ENCODE data around the gene BCO1.
A peak's percentile ranks its signal among the peaks of the same experiment; 100 is the strongest.

The BCO1 gene

DNA sequence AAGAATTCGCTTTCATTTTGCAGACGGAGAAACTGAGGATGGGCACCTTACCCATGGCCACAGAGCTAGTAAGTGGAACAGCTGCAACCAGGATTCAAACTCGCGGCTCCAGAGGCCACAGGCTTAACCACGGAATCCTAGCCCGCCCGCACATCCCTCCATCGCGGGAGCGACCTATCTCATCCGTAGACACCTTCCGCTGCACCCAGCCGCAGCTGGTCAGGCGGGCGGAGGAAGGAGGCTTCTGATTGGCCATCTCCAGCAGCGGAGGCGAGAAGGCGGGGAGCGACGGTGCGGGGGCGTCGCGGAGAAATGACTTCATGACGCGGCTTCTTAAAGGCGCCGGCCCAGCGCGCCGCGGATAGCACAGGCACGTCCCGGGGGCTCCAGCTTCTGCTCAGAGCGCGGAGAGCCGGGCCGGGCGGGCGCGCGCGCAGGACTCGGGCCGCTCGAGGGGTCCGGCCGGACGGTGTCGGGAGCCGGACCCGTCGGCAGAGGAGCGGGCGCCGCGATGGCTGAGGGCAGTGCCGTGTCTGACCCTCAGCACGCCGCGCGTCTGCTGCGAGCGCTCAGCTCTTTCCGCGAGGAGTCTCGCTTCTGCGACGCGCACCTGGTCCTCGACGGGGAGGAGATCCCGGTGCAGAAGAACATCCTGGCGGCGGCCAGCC, 76.2 kb downstream of the BCO1 start, which contains the start of gene GAN (continued):
- TF ChIP-seq ZNF391 (tag by site-specific recombination; IDR thresholded peaks at IDR 0.05; ENCODE audit: borderline replicate concordance, low read depth), result 0 out of 2 replicates have a peak, but pooled peaks have one; percentile 16
- TF ChIP-seq SETDB1 (IDR thresholded peaks at IDR 0.05; ENCODE audit: insufficient read length, low read length), result no peak
- peak; percentile 91 for TF ChIP-seq ZXDB (tag by site-specific recombination; IDR thresholded peaks at IDR 0.05)
- TF ChIP-seq, protein P1, sequence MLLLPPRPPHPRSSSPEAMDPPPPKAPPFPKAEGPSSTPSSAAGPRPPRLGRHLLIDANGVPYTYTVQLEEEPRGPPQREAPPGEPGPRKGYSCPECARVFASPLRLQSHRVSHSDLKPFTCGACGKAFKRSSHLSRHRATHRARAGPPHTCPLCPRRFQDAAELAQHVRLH (tag by site-specific recombination; IDR thresholded peaks at IDR 0.05), result 0 out of 2 replicates have a peak, but pooled peaks have one; percentile 46
- TF ChIP-seq ZNF302 (tag by site-specific recombination; IDR thresholded peaks at IDR 0.05; ENCODE audit: low read depth), result no peak
- TF ChIP-seq ZBTB48 (tag by site-specific recombination; IDR thresholded peaks at IDR 0.05), result no peak
- TF ChIP-seq, protein P2, sequence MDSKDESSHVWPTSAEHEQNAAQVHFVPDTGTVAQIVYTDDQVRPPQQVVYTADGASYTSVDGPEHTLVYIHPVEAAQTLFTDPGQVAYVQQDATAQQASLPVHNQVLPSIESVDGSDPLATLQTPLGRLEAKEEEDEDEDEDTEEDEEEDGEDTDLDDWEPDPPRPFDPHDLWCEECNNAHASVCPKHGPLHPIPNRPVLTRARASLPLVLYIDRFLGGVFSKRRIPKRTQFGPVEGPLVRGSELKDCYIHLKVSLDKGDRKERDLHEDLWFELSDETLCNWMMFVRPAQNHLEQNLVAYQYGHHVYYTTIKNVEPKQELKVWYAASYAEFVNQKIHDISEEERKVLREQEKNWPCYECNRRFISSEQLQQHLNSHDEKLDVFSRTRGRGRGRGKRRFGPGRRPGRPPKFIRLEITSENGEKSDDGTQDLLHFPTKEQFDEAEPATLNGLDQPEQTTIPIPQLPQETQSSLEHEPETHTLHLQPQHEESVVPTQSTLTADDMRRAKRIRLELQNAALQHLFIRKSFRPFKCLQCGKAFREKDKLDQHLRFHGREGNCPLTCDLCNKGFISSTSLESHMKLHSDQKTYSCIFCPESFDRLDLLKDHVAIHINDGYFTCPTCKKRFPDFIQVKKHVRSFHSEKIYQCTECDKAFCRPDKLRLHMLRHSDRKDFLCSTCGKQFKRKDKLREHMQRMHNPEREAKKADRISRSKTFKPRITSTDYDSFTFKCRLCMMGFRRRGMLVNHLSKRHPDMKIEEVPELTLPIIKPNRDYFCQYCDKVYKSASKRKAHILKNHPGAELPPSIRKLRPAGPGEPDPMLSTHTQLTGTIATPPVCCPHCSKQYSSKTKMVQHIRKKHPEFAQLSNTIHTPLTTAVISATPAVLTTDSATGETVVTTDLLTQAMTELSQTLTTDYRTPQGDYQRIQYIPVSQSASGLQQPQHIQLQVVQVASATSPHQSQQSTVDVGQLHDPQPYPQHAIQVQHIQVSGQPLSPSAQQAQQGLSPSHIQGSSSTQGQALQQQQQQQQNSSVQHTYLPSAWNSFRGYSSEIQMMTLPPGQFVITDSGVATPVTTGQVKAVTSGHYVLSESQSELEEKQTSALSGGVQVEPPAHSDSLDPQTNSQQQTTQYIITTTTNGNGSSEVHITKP (tag by site-specific recombination; IDR thresholded peaks at IDR 0.05), result peak; percentile 41
- TF ChIP-seq ZNF404 (tag by site-specific recombination; IDR thresholded peaks at IDR 0.05), result no peak
- peak; percentile 60 for TF ChIP-seq ZNF660 (tag by site-specific recombination; IDR thresholded peaks at IDR 0.05)
- TF ChIP-seq, protein P3, sequence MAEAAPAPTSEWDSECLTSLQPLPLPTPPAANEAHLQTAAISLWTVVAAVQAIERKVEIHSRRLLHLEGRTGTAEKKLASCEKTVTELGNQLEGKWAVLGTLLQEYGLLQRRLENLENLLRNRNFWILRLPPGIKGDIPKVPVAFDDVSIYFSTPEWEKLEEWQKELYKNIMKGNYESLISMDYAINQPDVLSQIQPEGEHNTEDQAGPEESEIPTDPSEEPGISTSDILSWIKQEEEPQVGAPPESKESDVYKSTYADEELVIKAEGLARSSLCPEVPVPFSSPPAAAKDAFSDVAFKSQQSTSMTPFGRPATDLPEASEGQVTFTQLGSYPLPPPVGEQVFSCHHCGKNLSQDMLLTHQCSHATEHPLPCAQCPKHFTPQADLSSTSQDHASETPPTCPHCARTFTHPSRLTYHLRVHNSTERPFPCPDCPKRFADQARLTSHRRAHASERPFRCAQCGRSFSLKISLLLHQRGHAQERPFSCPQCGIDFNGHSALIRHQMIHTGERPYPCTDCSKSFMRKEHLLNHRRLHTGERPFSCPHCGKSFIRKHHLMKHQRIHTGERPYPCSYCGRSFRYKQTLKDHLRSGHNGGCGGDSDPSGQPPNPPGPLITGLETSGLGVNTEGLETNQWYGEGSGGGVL (tag by site-specific recombination; IDR thresholded peaks at IDR 0.05), result no peak
- peak; percentile 38; the same call in 1 of the 2 replicates for TF ChIP-seq ZNF2 (tag by site-specific recombination; IDR thresholded peaks at IDR 0.05)
- no peak for TF ChIP-seq ZBTB21 (tag by site-specific recombination; IDR thresholded peaks at IDR 0.05)
- TF ChIP-seq SP2 (tag by site-specific recombination; IDR thresholded peaks at IDR 0.05), result peak; percentile 91
- TF ChIP-seq ZNF114 (tag by site-specific recombination; IDR thresholded peaks at IDR 0.05), result no peak
- TF ChIP-seq ZNF221 (tag by site-specific recombination; IDR thresholded peaks at IDR 0.05; ENCODE audit: borderline replicate concordance), result no peak
- TF ChIP-seq ZNF701 (tag by site-specific recombination; IDR thresholded peaks at IDR 0.05), result no peak
- TF ChIP-seq, protein P4, sequence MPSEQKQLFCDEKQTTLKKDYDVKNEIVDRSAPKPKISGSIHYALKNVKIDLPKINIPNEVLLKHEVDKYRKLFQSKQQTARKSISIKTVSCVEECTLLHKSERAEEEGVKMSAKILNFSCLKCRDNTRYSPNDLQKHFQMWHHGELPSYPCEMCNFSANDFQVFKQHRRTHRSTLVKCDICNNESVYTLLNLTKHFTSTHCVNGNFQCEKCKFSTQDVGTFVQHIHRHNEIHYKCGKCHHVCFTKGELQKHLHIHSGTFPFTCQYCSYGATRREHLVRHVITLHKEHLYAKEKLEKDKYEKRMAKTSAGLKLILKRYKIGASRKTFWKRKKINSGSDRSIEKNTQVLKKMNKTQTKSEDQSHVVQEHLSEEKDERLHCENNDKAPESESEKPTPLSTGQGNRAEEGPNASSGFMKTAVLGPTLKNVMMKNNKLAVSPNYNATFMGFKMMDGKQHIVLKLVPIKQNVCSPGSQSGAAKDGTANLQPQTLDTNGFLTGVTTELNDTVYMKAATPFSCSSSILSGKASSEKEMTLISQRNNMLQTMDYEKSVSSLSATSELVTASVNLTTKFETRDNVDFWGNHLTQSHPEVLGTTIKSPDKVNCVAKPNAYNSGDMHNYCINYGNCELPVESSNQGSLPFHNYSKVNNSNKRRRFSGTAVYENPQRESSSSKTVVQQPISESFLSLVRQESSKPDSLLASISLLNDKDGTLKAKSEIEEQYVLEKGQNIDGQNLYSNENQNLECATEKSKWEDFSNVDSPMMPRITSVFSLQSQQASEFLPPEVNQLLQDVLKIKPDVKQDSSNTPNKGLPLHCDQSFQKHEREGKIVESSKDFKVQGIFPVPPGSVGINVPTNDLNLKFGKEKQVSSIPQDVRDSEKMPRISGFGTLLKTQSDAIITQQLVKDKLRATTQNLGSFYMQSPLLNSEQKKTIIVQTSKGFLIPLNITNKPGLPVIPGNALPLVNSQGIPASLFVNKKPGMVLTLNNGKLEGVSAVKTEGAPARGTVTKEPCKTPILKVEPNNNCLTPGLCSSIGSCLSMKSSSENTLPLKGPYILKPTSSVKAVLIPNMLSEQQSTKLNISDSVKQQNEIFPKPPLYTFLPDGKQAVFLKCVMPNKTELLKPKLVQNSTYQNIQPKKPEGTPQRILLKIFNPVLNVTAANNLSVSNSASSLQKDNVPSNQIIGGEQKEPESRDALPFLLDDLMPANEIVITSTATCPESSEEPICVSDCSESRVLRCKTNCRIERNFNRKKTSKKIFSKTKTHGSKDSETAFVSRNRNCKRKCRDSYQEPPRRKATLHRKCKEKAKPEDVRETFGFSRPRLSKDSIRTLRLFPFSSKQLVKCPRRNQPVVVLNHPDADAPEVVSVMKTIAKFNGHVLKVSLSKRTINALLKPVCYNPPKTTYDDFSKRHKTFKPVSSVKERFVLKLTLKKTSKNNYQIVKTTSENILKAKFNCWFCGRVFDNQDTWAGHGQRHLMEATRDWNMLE (tag by site-specific recombination; conservative IDR thresholded peaks at IDR 0.05; ENCODE audit: low read depth), result 0 out of 2 replicates have a peak, but pooled peaks have one; percentile 30
- TF ChIP-seq, protein P5, sequence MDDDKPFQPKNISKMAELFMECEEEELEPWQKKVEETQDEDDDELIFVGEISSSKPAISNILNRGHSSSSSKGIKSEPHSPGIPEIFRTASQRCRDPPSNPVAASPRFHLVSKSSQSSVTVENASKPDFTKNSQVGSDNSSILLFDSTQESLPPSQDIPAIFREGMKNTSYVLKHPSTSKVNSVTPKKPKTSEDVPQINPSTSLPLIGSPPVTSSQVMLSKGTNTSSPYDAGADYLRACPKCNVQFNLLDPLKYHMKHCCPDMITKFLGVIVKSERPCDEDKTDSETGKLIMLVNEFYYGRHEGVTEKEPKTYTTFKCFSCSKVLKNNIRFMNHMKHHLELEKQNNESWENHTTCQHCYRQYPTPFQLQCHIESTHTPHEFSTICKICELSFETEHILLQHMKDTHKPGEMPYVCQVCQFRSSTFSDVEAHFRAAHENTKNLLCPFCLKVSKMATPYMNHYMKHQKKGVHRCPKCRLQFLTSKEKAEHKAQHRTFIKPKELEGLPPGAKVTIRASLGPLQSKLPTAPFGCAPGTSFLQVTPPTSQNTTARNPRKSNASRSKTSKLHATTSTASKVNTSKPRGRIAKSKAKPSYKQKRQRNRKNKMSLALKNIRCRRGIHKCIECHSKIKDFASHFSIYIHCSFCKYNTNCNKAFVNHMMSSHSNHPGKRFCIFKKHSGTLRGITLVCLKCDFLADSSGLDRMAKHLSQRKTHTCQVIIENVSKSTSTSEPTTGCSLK (tag by site-specific recombination; IDR thresholded peaks at IDR 0.05), result no peak
- no peak for TF ChIP-seq ZNF311 (tag by site-specific recombination; IDR thresholded peaks at IDR 0.05; ENCODE audit: borderline replicate concordance)
- no peak for TF ChIP-seq ZNF16 (tag by site-specific recombination; IDR thresholded peaks at IDR 0.05; ENCODE audit: low read depth)
- peak; percentile 67; the same call in 1 of the 2 replicates for TF ChIP-seq ZEB2 (tag by site-specific recombination; IDR thresholded peaks at IDR 0.05)
- no peak for TF ChIP-seq ZNF544 (tag by site-specific recombination; IDR thresholded peaks at IDR 0.05)
- TF ChIP-seq KLF16 (tag by site-specific recombination; IDR thresholded peaks at IDR 0.05), result peak; percentile 73
- TF ChIP-seq ZFP3 (tag by site-specific recombination; IDR thresholded peaks at IDR 0.05; ENCODE audit: low read depth), result no peak
- peak; percentile 53; the same call in 1 of the 2 replicates for TF ChIP-seq KLF9 (tag by site-specific recombination; IDR thresholded peaks at IDR 0.05; ENCODE audit: low read depth)

Data from HEK293 (cell line).